PFSK-1 (cell line): ENCODE data around the gene LDLRAD3.

Experiments used
- FOXP2 ChIP-seq: optimal IDR thresholded peaks from 2 replicates; pipeline ENCODE3; 2011; ENCODE audit warnings: borderline replicate concordance, control low read depth, inconsistent platforms; ENCODE audit not compliant: insufficient read depth; ENCODE audit errors: extremely low read length, extremely low read depth
- POLR2AphosphoS5 ChIP-seq: IDR thresholded peaks from 2 replicates; pipeline ENCODE4 v1.6.1; 2012; ENCODE audit warnings: low read depth, mild to moderate bottlenecking, control low read depth, low read length, moderate library complexity
- SIN3A ChIP-seq: IDR thresholded peaks from 2 replicates; pipeline ENCODE4 v1.6.1; 2012; ENCODE audit warnings: mild to moderate bottlenecking, low read length, moderate library complexity, borderline replicate concordance; ENCODE audit not compliant: insufficient read depth
- TAF1 ChIP-seq: IDR thresholded peaks from 2 replicates; pipeline ENCODE4 v1.6.1; 2012; ENCODE audit warnings: low read length, control low read depth, borderline replicate concordance; ENCODE audit not compliant: insufficient read depth
- TF ChIP-seq, protein P1 (sequence below), 2 experiments: IDR thresholded peaks; 2 replicates each; pipeline versions ENCODE4 v1.6.1 to v1.8.0; 2011 to 2012; ENCODE audit warnings: low read depth in 2 of 2, low read length in 2 of 2, control low read depth in 1 of 2, inconsistent platforms in 1 of 2, mild to moderate bottlenecking in 1 of 2, moderate library complexity in 1 of 2; ENCODE audit not compliant: insufficient read depth in 1 of 2

LDLRAD3 gene

DNA sequence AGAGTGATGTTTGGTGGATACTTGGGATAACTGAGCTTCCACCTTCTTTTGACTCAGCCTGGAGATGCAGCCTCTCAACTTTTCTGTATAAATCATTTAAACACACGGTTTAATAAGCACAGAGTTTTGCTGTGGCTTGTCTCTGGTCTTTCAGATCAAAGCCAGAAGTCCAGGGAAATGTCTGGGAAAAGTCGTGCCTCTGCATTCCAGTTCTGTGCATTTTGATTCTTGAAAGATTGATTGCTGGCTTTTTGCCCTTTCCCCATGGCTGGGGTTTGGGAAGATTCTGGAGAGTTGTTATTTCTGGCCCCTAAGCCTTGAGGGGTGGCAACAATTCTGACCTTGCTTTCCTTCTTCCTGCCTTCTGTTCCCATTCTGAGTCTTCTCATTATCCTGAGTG is 191.2 kb downstream of the LDLRAD3 start:
- TF ChIP-seq TAF1 (no peak), FOXP2 (no peak), POLR2AphosphoS5 (no peak), SIN3A (no peak)
- TF ChIP-seq, protein P1, sequence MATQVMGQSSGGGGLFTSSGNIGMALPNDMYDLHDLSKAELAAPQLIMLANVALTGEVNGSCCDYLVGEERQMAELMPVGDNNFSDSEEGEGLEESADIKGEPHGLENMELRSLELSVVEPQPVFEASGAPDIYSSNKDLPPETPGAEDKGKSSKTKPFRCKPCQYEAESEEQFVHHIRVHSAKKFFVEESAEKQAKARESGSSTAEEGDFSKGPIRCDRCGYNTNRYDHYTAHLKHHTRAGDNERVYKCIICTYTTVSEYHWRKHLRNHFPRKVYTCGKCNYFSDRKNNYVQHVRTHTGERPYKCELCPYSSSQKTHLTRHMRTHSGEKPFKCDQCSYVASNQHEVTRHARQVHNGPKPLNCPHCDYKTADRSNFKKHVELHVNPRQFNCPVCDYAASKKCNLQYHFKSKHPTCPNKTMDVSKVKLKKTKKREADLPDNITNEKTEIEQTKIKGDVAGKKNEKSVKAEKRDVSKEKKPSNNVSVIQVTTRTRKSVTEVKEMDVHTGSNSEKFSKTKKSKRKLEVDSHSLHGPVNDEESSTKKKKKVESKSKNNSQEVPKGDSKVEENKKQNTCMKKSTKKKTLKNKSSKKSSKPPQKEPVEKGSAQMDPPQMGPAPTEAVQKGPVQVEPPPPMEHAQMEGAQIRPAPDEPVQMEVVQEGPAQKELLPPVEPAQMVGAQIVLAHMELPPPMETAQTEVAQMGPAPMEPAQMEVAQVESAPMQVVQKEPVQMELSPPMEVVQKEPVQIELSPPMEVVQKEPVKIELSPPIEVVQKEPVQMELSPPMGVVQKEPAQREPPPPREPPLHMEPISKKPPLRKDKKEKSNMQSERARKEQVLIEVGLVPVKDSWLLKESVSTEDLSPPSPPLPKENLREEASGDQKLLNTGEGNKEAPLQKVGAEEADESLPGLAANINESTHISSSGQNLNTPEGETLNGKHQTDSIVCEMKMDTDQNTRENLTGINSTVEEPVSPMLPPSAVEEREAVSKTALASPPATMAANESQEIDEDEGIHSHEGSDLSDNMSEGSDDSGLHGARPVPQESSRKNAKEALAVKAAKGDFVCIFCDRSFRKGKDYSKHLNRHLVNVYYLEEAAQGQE (IDR thresholded peaks at IDR 0.05; ENCODE audit: insufficient read depth in 1 of 2, low read depth in 2 of 2, low read length in 2 of 2): no peak

- TF ChIP-seq FOXP2 (no peak), TAF1 (no peak), POLR2AphosphoS5 (no peak), SIN3A (no peak)
- TF ChIP-seq, protein P1 (IDR thresholded peaks at IDR 0.05; ENCODE audit: insufficient read depth in 1 of 2, low read depth in 2 of 2, low read length in 2 of 2): no peak
Observed at GRCh38 chr11:36139767-36140166, 195.9 kb downstream of the LDLRAD3 start.

DNA sequence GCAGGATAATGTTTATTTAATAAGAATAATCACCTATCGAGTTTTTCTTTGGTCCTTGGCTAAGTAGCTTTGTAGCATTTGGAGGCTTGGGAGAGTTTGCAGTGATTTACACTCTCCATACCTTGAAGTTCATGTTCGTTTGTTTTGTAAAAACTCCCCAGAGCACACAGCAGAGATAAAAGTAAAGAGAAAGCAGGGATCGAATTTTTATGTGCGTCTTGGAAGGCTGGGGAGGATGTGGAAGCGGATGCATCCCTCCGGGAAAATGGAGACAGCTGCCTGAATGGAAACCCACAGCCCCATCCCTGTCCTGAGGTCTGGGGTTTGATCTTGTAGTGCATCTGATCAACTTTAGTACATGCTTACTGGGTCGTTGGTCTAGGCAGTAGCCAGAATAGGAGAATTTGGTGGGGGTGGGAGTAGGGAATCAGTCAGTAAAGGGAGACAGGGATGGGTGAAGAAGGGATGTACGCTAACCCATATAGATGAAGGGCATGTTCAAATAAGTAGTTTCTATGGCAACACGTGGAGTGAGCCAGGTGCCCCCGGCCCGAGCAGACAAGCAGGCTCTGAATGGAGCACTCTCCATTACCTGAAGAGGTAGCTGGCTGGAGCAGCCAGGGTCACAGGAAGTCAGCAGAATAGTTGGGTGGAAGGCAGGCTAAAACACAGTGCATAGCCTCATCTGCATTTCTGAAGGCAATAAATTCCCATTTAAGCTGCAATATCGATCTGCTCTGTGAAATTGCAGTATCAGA is 197.5 kb downstream of the LDLRAD3 start:
- TF ChIP-seq, protein P1 (IDR thresholded peaks at IDR 0.05; ENCODE audit: insufficient read depth in 1 of 2, low read depth in 2 of 2, low read length in 2 of 2): no peak
- TF ChIP-seq TAF1 (no peak), POLR2AphosphoS5 (no peak), SIN3A (no peak), FOXP2 (no peak)

GRCh38 chr11:36141956-36142355 is 198.1 kb downstream of the LDLRAD3 start:
- no peak for TF ChIP-seq SIN3A
- TF ChIP-seq, protein P1 (IDR thresholded peaks at IDR 0.05; ENCODE audit: insufficient read depth in 1 of 2, low read depth in 2 of 2, low read length in 2 of 2): no peak
- no peak for TF ChIP-seq POLR2AphosphoS5
- no peak for TF ChIP-seq TAF1
